ENCODE results near the gene COX8A.

- TF ChIP-seq CTCF (IDR thresholded peaks at IDR 0.05 in 2 of 3, conservative IDR thresholded peaks at IDR 0.05 in 1 of 3; ENCODE audit: insufficient read depth in 2 of 3, low read depth in 1 of 3, low read length in 3 of 3) (no peak), SMC3 (conservative IDR thresholded peaks at IDR 0.05; ENCODE audit: insufficient read depth, low read depth, low read length) (no peak), CLOCK (CRISPR knock-in tag; IDR thresholded peaks at IDR 0.05; ENCODE audit: borderline replicate concordance) (no peak), FOS (IDR thresholded peaks at IDR 0.05; ENCODE audit: extremely low read depth, insufficient read length) (no peak), ID3 (CRISPR knock-in tag; IDR thresholded peaks at IDR 0.05) (no peak), ID3 (tag; IDR thresholded peaks at IDR 0.05) (no peak), CHD7 (IDR thresholded peaks at IDR 0.05; ENCODE audit: low read depth, low read length) (no peak), ZNF354B (CRISPR knock-in tag; IDR thresholded peaks at IDR 0.05) (no peak), UBTF (IDR thresholded peaks at IDR 0.05; ENCODE audit: borderline replicate concordance in 1 of 2, low read depth in 2 of 2, low read length in 2 of 2) (no peak), NFIC (IDR thresholded peaks at IDR 0.05) (no peak), SMARCA4 (IDR thresholded peaks at IDR 0.05) (no peak)
Observed at GRCh38 chr11:64000740-64001483, 26.5 kb downstream of the COX8A start.

All from K562 (cell line).